ENCODE data around the gene AFTPH.

The AFTPH gene

GRCh38 chr2:64538764-64539433 is 14.8 kb downstream of the AFTPH start:
- Histone ChIP-seq H3K27ac (no peak overlapping the region), H3K4me3 (no peak overlapping the region)
- TF ChIP-seq CTCF (IDR thresholded peaks at IDR 0.05), result no peak
- no peak for DNase-seq (ENCODE audit: low spot score)

GRCh38 chr2:64540615-64541014 is 16.5 kb downstream of the AFTPH start:
- Histone ChIP-seq H3K4me3 (no peak overlapping the region), H3K27ac (no peak overlapping the region)
- no peak for TF ChIP-seq CTCF (IDR thresholded peaks at IDR 0.05)
- DNase-seq (ENCODE audit: low spot score), result no peak

- DNase-seq (ENCODE audit: low spot score), result no peak
- H3K27ac ChIP-seq, result no peak overlapping the region
- no peak for TF ChIP-seq CTCF (IDR thresholded peaks at IDR 0.05)
- no peak overlapping the region for H3K4me3 ChIP-seq
Observed at GRCh38 chr2:64541547-64541946, 17.4 kb downstream of the AFTPH start.

GRCh38 chr2:64542071-64543007 is 18.2 kb downstream of the AFTPH start:
- no peak for DNase-seq (ENCODE audit: low spot score)
- Histone ChIP-seq H3K4me3 (no peak overlapping the region), H3K27ac (no peak overlapping the region)
- no peak for TF ChIP-seq CTCF (IDR thresholded peaks at IDR 0.05)

GRCh38 chr2:64543008-64543697 is 19.0 kb downstream of the AFTPH start:
- H3K27ac ChIP-seq, result no peak overlapping the region
- no peak overlapping the region for H3K4me3 ChIP-seq
- no peak for DNase-seq (ENCODE audit: low spot score)
- TF ChIP-seq CTCF (IDR thresholded peaks at IDR 0.05), result no peak

GRCh38 chr2:64548761-64549160 is 24.6 kb downstream of the AFTPH start:
- DNase-seq (ENCODE audit: low spot score), result no peak
- Histone ChIP-seq H3K4me3 (no peak overlapping the region), H3K27ac (no peak overlapping the region)
- TF ChIP-seq CTCF (IDR thresholded peaks at IDR 0.05), result no peak
